ENCODE results near the gene MRPL47. TPM values are rescaled to one million over a fixed set of nuclear protein-coding genes. Genes with fewer than 3 reads are reported as not detected.

The MRPL47 gene
- total RNA-seq, 1 donor from 2014 or later: 51.2 TPM

DNA sequence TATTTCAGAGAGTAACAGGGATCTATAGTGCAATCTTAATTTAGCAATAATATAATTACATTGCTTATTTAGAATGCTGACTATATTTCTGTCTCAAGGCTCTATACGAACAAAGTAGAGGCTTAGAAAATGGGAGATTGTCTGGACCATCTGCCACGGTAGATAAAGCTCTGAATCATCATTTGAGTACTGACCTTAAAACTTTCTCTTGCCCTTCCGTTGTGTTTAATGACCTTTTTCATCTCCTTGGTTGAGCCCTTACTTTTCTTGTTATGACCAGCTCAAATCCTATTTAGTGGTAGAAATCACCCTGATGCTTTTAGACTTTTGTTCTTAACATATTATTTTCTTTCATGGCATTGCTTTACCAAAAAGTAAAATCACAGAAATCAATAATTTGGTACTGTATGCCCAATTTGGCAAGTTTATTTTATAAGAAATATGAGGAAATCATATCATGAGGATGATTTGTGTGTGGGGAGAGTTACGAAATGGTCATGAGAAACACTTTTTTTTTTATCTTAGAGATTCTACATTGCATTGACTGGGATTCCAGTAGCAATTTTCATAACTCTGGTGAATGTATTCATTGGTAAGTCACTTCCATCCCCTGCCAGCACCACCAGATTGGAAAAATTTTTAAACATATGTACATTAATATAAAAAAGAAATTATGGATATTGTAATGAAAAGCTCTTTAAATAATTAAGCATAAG is 11.2 kb upstream of the MRPL47 start:
- no peak overlapping the region for H3K4me3 ChIP-seq (ENCODE audit: low read depth, low read length)
- no peaks in the 10 kb centered on the region for H3K27me3 ChIP-seq (ENCODE audit: control insufficient read depth, insufficient read depth, low read length)
- TF ChIP-seq, protein P1, sequence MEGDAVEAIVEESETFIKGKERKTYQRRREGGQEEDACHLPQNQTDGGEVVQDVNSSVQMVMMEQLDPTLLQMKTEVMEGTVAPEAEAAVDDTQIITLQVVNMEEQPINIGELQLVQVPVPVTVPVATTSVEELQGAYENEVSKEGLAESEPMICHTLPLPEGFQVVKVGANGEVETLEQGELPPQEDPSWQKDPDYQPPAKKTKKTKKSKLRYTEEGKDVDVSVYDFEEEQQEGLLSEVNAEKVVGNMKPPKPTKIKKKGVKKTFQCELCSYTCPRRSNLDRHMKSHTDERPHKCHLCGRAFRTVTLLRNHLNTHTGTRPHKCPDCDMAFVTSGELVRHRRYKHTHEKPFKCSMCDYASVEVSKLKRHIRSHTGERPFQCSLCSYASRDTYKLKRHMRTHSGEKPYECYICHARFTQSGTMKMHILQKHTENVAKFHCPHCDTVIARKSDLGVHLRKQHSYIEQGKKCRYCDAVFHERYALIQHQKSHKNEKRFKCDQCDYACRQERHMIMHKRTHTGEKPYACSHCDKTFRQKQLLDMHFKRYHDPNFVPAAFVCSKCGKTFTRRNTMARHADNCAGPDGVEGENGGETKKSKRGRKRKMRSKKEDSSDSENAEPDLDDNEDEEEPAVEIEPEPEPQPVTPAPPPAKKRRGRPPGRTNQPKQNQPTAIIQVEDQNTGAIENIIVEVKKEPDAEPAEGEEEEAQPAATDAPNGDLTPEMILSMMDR (IDR thresholded peaks at IDR 0.05; ENCODE audit: insufficient read depth, low read length, poor library complexity, severe bottlenecking): no peak
- DNase-seq (ENCODE audit: low read depth): no peak
- no peaks in the 10 kb centered on the region for H3K36me3 ChIP-seq (ENCODE audit: control insufficient read depth, insufficient read depth, low read length)

DNA sequence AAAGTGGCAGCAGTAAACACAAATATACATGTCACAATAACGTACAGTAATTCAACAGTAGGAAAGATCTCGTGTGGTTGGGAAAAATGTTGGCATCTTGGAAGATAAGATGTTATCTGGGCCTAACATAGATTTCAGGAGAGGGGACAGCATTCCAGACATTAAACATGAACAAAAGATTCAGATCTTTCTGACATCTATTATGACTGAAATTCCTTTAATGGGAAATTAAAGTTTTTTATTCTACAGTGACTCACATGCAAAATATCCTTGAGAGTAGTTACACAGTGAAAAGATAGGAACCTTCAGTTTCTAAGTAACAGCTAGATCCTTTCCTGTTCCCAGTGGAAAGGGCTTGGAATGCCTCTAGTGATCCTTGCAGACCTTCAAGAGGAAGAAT is 9.4 kb upstream of the MRPL47 start:
- no peak for DNase-seq (ENCODE audit: low read depth)
- H3K27me3 ChIP-seq (ENCODE audit: control insufficient read depth, insufficient read depth, low read length): no peaks in the 10 kb centered on the region
- TF ChIP-seq, protein P1 (IDR thresholded peaks at IDR 0.05; ENCODE audit: insufficient read depth, low read length, poor library complexity, severe bottlenecking): no peak
- no peak overlapping the region for H3K4me3 ChIP-seq (ENCODE audit: low read depth, low read length)
- H3K36me3 ChIP-seq (ENCODE audit: control insufficient read depth, insufficient read depth, low read length): no peaks in the 10 kb centered on the region

DNA sequence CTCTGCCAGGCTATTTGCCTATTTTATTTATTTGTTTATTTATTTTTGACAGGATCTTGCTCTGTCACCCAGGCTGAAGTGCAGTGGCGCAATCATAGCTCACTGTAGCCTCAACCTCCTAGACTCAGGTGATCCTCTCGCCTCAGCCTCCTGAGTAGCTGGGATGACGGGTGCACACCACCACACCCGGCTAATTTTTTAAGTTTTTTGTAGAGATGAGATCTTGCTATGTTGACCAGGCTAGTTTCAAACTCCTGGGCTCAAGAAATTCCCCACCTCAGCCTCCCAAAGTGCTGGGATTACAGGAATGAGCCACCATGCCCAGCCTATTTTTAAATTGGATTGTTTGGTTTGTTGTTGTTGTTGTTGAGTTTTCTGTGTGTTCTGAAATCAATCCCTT is 5.6 kb upstream of the MRPL47 start:
- TF ChIP-seq, protein P1 (IDR thresholded peaks at IDR 0.05; ENCODE audit: insufficient read depth, low read length, poor library complexity, severe bottlenecking): no peak
- Histone ChIP-seq H3K27me3 (ENCODE audit: control insufficient read depth, insufficient read depth, low read length) (no peaks in the 10 kb centered on the region), H3K4me3 (ENCODE audit: low read depth, low read length) (no peak overlapping the region), H3K36me3 (ENCODE audit: control insufficient read depth, insufficient read depth, low read length) (no peaks in the 10 kb centered on the region)
- DNase-seq (ENCODE audit: low read depth): no peak

DNA sequence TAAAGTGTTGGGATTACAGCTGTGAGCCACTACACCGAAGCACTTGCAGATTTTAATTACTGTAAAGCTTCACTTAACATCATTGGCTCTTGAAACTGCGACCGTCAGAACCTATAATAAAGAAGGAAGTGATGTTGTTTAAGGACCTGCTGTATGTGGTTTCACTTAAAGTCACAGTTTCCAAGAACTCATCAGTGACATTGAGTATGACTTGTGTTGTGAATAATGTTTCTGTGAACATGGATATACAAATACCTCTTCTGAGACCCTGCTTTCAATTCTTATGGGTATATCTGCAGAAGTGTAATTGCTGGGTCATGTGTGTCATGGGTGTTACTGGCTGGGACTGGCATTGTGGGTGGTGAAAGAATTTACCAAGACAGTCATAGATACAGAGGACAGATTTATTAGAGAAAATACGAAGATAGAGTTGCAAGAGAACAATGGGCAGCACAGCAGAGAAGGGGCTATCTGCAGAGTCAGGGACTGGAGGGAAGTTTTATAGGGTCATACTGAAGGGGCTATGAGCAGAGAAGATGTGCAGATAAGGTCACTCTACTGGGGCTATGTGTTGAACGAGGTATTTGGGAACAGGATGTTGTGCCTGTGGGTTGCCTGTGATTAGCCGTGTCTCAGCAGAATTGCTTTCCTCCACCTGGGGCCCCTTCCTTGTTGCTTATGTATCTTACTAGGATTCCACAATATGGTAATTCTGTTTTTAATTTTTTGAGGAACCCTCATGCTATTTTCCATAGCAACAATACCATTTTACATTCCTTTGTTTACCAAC is 4.7 kb upstream of the MRPL47 start:
- no peak for DNase-seq (ENCODE audit: low read depth)
- Histone ChIP-seq H3K36me3 (ENCODE audit: control insufficient read depth, insufficient read depth, low read length) (no peaks in the 10 kb centered on the region), H3K4me3 (ENCODE audit: low read depth, low read length) (no peak overlapping the region), H3K27me3 (ENCODE audit: control insufficient read depth, insufficient read depth, low read length) (no peaks in the 10 kb centered on the region)
- TF ChIP-seq, protein P1 (IDR thresholded peaks at IDR 0.05; ENCODE audit: insufficient read depth, low read length, poor library complexity, severe bottlenecking): no peak

DNA sequence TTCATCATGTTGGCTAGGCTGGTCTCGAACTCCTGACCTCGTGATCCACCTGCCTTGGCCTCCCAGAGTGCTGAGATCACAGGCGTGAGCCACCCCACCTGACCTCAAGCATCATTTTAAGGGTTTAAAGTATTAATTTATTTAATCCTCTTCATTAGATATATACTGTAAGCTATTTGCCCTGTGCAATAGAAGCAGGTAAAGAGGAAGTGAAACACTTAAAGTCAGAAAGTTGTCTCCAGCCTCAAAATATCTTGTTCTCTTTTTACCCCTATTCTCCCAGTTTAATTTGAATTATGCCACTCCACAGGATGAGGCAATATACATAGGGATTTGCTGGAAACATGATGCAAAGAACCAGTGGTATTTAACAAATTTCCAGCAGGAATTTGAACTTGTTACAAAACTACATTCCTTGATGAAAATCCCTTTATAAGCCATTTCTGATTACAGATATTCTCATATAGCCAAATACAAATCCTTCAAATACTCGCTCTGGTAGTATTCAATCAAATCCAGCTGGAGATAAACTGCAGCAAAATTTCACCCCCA is 2.2 kb upstream of the MRPL47 start:
- H3K4me3 ChIP-seq (ENCODE audit: low read depth, low read length): no peak overlapping the region
- TF ChIP-seq, protein P1 (IDR thresholded peaks at IDR 0.05; ENCODE audit: insufficient read depth, low read length, poor library complexity, severe bottlenecking): no peak
- DNase-seq (ENCODE audit: low read depth): no peak
- no peaks in the 10 kb centered on the region for H3K27me3 ChIP-seq (ENCODE audit: control insufficient read depth, insufficient read depth, low read length)
- no peaks in the 10 kb centered on the region for H3K36me3 ChIP-seq (ENCODE audit: control insufficient read depth, insufficient read depth, low read length)
